G401 (cell line): ENCODE data around the gene BACE2. TPM values are rescaled to one million over a fixed set of nuclear protein-coding genes. Genes with fewer than 3 reads are reported as not detected.
"Not testable (repeated sequence)": the region's sequence is repeated elsewhere in the genome, so short reads cannot be mapped to it uniquely, and the experiment has no call there.

Experiments used
- DNase-seq: peaks from one replicate; pipeline ENCODE4 v3.0.0-alpha.2; 2015; ENCODE audit warnings: low spot score
- in situ Hi-C: cut with HindIII; loops from 2 replicates; pipeline ENCODE4 v1.10.0; 2016; ENCODE audit warnings: low sequenced_read_pairs, mixed read lengths
- total RNA-seq: library from RNA; depleted of rRNA; stranded (reverse); fragments of >200 nt; shearing (Covaris generic); gene quantifications from 2 replicates; pipeline ENCODE4 v1.2.3, GENCODE V29; 2014

The BACE2 gene
- total RNA-seq, 1 experiment from 2014 or later, result not detected

- in situ Hi-C loops, result no loop called here
- no peak for DNase-seq
Observed at GRCh38 chr21:41228492-41228891, 60.5 kb downstream of the BACE2 start.

GRCh38 chr21:41228958-41229357 is 61.0 kb downstream of the BACE2 start:
- in situ Hi-C loops, result no loop called here
- no peak for DNase-seq

- DNase-seq, result no peak
- in situ Hi-C loops, result no loop called here
Observed at GRCh38 chr21:41229509-41230248, 61.7 kb downstream of the BACE2 start.

- DNase-seq, result no peak
- in situ Hi-C loops, result no loop called here
Observed at GRCh38 chr21:41230497-41230896, 62.5 kb downstream of the BACE2 start.

- DNase-seq, result no peak
Observed at GRCh38 chr21:41231060-41231459, 63.1 kb downstream of the BACE2 start.

GRCh38 chr21:41232013-41232412 is 64.1 kb downstream of the BACE2 start:
- in situ Hi-C loops, result no loop called here
- no peak for DNase-seq

More at GRCh38 chr21:41231060-41231459, 63.1 kb downstream of the BACE2 start:
- in situ Hi-C loops, result no loop called here

GRCh38 chr21:41233916-41234315 is 66.0 kb downstream of the BACE2 start:
- in situ Hi-C loops, result no loop called here
- DNase-seq, result no peak

GRCh38 chr21:41234569-41234968 is 66.6 kb downstream of the BACE2 start:
- DNase-seq, result no peak
- in situ Hi-C loops, result no loop called here

GRCh38 chr21:41235201-41235600 is 67.2 kb downstream of the BACE2 start:
- no peak for DNase-seq
- in situ Hi-C loops, result no loop called here

- in situ Hi-C loops, result no loop called here
- DNase-seq, result no peak
Observed at GRCh38 chr21:41236352-41236973, 68.5 kb downstream of the BACE2 start.

GRCh38 chr21:41238081-41238796 is 70.3 kb downstream of the BACE2 start:
- DNase-seq, in situ Hi-C loops: not testable (repeated sequence)

GRCh38 chr21:41240040-41240439 is 72.1 kb downstream of the BACE2 start:
- in situ Hi-C loops, result no loop called here
- no peak for DNase-seq

GRCh38 chr21:41241341-41241740 is 73.4 kb downstream of the BACE2 start:
- in situ Hi-C loops, result no loop called here

GRCh38 chr21:41242238-41242829 is 74.4 kb downstream of the BACE2 start:
- DNase-seq, result no peak
- in situ Hi-C loops, result no loop called here

More at GRCh38 chr21:41241341-41241740, 73.4 kb downstream of the BACE2 start:
- no peak for DNase-seq

GRCh38 chr21:41243107-41243506 is 75.1 kb downstream of the BACE2 start:
- no peak for DNase-seq
- in situ Hi-C loops, result no loop called here

GRCh38 chr21:41244266-41244880 is 76.4 kb downstream of the BACE2 start:
- in situ Hi-C loops, DNase-seq: not testable (repeated sequence)

GRCh38 chr21:41245509-41246135 is 77.7 kb downstream of the BACE2 start:
- in situ Hi-C loops, result no loop called here
- DNase-seq, result no peak

GRCh38 chr21:41246808-41247207 is 78.8 kb downstream of the BACE2 start:
- in situ Hi-C loops, result no loop called here
- DNase-seq, result no peak
